ENCODE measurements around the gene CCDC196. TPM values are rescaled to one million over a fixed set of nuclear protein-coding genes. Genes with fewer than 3 reads are reported as not detected.

Gene CCDC196, protein sequence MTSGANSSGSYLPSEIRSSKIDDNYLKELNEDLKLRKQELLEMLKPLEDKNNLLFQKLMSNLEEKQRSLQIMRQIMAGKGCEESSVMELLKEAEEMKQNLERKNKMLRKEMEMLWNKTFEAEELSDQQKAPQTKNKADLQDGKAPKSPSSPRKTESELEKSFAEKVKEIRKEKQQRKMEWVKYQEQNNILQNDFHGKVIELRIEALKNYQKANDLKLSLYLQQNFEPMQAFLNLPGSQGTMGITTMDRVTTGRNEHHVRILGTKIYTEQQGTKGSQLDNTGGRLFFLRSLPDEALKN
- total RNA-seq (not detected), polyA plus RNA-seq (1 to 10 TPM in 1 of 3 donors, under 1 TPM in 1, not detected in 1; 0.54 to 1.2 TPM)

DNA sequence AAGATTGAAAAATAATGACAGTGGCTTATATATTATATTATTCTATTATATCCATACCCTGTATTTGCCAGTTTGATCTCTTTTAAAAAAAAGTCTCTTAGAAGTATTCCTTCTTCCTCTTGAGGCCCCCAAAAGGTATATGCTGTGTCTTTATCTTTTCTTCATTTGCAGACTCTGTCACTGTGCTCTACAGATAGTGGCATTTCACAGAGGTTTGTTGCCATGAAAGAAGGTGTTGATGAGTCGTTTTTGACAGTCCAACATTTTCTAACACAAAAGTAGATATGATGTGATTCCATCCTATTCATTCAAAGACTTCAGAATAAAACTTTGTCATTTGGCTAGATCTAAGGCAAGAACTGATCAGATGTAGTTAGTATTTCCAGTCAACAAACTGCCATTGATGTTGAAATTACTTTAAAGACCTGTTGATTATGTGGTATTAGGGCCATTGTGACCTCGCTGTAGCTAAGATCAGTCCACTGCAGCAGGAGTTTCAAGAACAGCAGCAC is at the start of gene CCDC196:
TSS of gene CCDC196 (plus strand) at position 462 of the 512 bp plus-strand sequence. CDS start 132 bp downstream, outside the sequence.
- Histone ChIP-seq H3K27me3 (no peaks in the 10 kb centered on the region), H3K27ac (no peak within 1 kb of the TSS), H3K9me3 (no peaks in the 10 kb centered on the region), H3K4me3 (no peak within 1 kb of the TSS), H3K4me1 (no peaks in the 10 kb centered on the region), H3K36me3 (no peaks in the 10 kb centered on the region)
- DNase-seq, result no peak
- TF ChIP-seq, protein P1, sequence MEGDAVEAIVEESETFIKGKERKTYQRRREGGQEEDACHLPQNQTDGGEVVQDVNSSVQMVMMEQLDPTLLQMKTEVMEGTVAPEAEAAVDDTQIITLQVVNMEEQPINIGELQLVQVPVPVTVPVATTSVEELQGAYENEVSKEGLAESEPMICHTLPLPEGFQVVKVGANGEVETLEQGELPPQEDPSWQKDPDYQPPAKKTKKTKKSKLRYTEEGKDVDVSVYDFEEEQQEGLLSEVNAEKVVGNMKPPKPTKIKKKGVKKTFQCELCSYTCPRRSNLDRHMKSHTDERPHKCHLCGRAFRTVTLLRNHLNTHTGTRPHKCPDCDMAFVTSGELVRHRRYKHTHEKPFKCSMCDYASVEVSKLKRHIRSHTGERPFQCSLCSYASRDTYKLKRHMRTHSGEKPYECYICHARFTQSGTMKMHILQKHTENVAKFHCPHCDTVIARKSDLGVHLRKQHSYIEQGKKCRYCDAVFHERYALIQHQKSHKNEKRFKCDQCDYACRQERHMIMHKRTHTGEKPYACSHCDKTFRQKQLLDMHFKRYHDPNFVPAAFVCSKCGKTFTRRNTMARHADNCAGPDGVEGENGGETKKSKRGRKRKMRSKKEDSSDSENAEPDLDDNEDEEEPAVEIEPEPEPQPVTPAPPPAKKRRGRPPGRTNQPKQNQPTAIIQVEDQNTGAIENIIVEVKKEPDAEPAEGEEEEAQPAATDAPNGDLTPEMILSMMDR (IDR thresholded peaks at IDR 0.05), result no peak
- TF ChIP-seq EP300 (IDR thresholded peaks at IDR 0.05) (no peak), POLR2AphosphoS5 (IDR thresholded peaks at IDR 0.05) (no peak), POLR2A (IDR thresholded peaks at IDR 0.05) (no peak)
- 88 to 91% methylated on average over 2 of the region's 2 CpGs for WGBS, 2 donors
- intact Hi-C loops (cut with DNase I), result no loop called here

- H3K4me3 ChIP-seq, result no peak overlapping the region
- H3K9me3 ChIP-seq, result peaks cover 0 to 23% (median 4%) of the 10 kb centered on the region in 4 donors
- DNase-seq, result no peak
- TF ChIP-seq POLR2A (IDR thresholded peaks at IDR 0.05) (no peak), POLR2AphosphoS5 (IDR thresholded peaks at IDR 0.05) (no peak), EP300 (IDR thresholded peaks at IDR 0.05) (no peak)
- TF ChIP-seq, protein P1 (IDR thresholded peaks at IDR 0.05), result no peak
- intact Hi-C loops (cut with DNase I), result no loop called here
- no peak overlapping the region for H3K27ac ChIP-seq
- no peaks in the 10 kb centered on the region for H3K27me3 ChIP-seq
- H3K4me1 ChIP-seq, result no peaks in the 10 kb centered on the region
- no peaks in the 10 kb centered on the region for H3K36me3 ChIP-seq
- WGBS, 2 donors, result 90 to 95% methylated on average over 5 of the region's 5 CpGs
These were observed 45.4 kb upstream of the CCDC196 start for GRCh38 chr14:66440801-66441200.

- TF ChIP-seq POLR2A (IDR thresholded peaks at IDR 0.05) (no peak), EP300 (IDR thresholded peaks at IDR 0.05) (no peak), POLR2AphosphoS5 (IDR thresholded peaks at IDR 0.05) (no peak)
- TF ChIP-seq, protein P1 (IDR thresholded peaks at IDR 0.05), result no peak
- no peak overlapping the region for H3K27ac ChIP-seq
- peaks cover 0 to 12% (median 4%) of the 10 kb centered on the region in 4 donors for H3K9me3 ChIP-seq
- DNase-seq, result no peak
- intact Hi-C loops (cut with DNase I), result no loop called here
- no peaks in the 10 kb centered on the region for H3K36me3 ChIP-seq
- WGBS, 2 donors, result 62 to 66% methylated on average over 4 of the region's 4 CpGs
- H3K27me3 ChIP-seq, result no peaks in the 10 kb centered on the region
- H3K4me1 ChIP-seq, result no peaks in the 10 kb centered on the region
- no peak overlapping the region for H3K4me3 ChIP-seq
These were observed 43.1 kb upstream of the CCDC196 start for GRCh38 chr14:66442953-66443571.

DNA sequence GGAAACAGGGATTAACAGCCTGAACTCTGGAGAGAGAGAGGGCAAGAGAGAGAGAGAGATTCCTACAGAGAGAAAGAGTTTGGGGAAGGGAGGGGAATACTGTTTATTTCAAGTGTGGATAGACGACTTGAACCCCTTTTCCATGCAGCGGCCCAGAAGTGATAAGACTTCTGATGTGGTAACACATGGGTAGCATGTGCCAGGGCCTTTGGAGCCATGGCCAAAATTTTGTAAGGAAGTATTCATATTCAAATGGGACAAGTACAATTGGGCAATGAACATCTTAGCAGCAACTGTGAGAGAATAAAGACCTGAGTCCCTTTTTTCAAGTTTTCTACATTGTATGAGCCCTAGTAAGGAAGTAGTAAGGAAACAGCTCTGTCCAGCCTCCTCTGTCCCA is 42.4 kb upstream of the CCDC196 start:
- no peak for DNase-seq
- TF ChIP-seq POLR2A (IDR thresholded peaks at IDR 0.05) (no peak), POLR2AphosphoS5 (IDR thresholded peaks at IDR 0.05) (no peak), EP300 (IDR thresholded peaks at IDR 0.05) (no peak)
- TF ChIP-seq, protein P1 (IDR thresholded peaks at IDR 0.05), result no peak
- no peaks in the 10 kb centered on the region for H3K36me3 ChIP-seq
- H3K27me3 ChIP-seq, result no peaks in the 10 kb centered on the region
- no peak overlapping the region for H3K4me3 ChIP-seq
- WGBS, 2 donors, result 83 to 90% methylated on average over 2 of the region's 2 CpGs
- intact Hi-C loops (cut with DNase I), result no loop called here
- no peaks in the 10 kb centered on the region for H3K4me1 ChIP-seq
- peaks cover 0 to 7% (median 4%) of the 10 kb centered on the region in 4 donors for H3K9me3 ChIP-seq
- H3K27ac ChIP-seq, result no peak overlapping the region
